HEK293 (cell line): ENCODE data around the gene POLR2E.

Source experiments
- CTCF ChIA-PET: fragments of 350-600 bp; formaldehyde crosslinking; extraction: SDS; loops from one replicate; lab custom pipeline; 2021; ENCODE audit warnings: antibody characterized with exemption; lab: Yijun Ruan, JAX
- POLR2A ChIA-PET: fragments of 300-600 bp; formaldehyde crosslinking; extraction: SDS; loops from one replicate; lab custom pipeline; 2020; ENCODE audit warnings: antibody characterized with exemption, inconsistent platforms; lab: Yijun Ruan, JAX
- H3K27ac ChIP-seq: fragments of 200-500 bp; sonication (Bioruptor generic); 2 replicates; pipeline ENCODE4 v1.5.1; 2014; ENCODE audit warnings: low read depth, low read length, control low read depth, inconsistent platforms; ENCODE audit errors: extremely low read depth
- H3K36me3 ChIP-seq, 2 experiments: fragments of 200-500 bp in 1 of 2; sonication (Bioruptor generic) in 1 of 2; 1 replicate in 1 of 2; 2 replicates in 1 of 2; pipeline ENCODE4 v1.5.1; 2014 to 2017; ENCODE audit warnings: inconsistent platforms in 2 of 2, low read length in 2 of 2; ENCODE audit not compliant: control insufficient read depth in 2 of 2, insufficient read depth in 1 of 2
- H3K4me1 ChIP-seq: fragments of 200-500 bp; sonication (Bioruptor generic); 2 replicates; pipeline ENCODE4 v1.5.1; 2014; ENCODE audit warnings: mild to moderate bottlenecking, low read length, inconsistent platforms; ENCODE audit not compliant: control insufficient read depth, insufficient read depth
- H3K4me3 ChIP-seq: 2 replicates; pipeline ENCODE4 v1.5.1; 2011; ENCODE audit warnings: low read depth, mild to moderate bottlenecking, control low read depth, low read length, moderate library complexity
- H3K9me3 ChIP-seq: fragments of 200-500 bp; sonication (Bioruptor generic); 2 replicates; pipeline ENCODE4 v1.5.1; 2014; ENCODE audit warnings: low read depth, low read length, inconsistent platforms; ENCODE audit not compliant: control insufficient read depth, insufficient read depth
- EGR2 ChIP-seq: fragments of 450-650 bp; formaldehyde crosslinking; IDR thresholded peaks from 2 replicates; pipeline ENCODE4 v1.5.1; 2016; ENCODE audit warnings: low read depth, missing biosample characterization, missing genetic modification characterization
- HIC1 ChIP-seq: fragments of 450-650 bp; formaldehyde crosslinking; IDR thresholded peaks from 2 replicates; pipeline ENCODE4 v1.5.1; 2016; ENCODE audit warnings: missing biosample characterization, missing genetic modification characterization
- IKZF3 ChIP-seq: fragments of 450-650 bp; IDR thresholded peaks from 2 replicates; pipeline ENCODE4 v1.5.0; 2018; ENCODE audit warnings: missing biosample characterization, mild to moderate bottlenecking, missing genetic modification characterization, moderate library complexity
- OSR2 ChIP-seq: fragments of 450-650 bp; formaldehyde crosslinking; IDR thresholded peaks from 2 replicates; pipeline ENCODE4 v1.5.1; 2016; ENCODE audit warnings: missing biosample characterization, missing genetic modification characterization
- PRDM6 ChIP-seq: fragments of 450-650 bp; formaldehyde crosslinking; IDR thresholded peaks from 2 replicates; pipeline ENCODE4 v1.5.1; 2017; ENCODE audit warnings: missing biosample characterization, missing genetic modification characterization
- SCRT2 ChIP-seq: fragments of 450-650 bp; formaldehyde crosslinking; IDR thresholded peaks from 2 replicates; pipeline ENCODE4 v1.5.1; 2016; ENCODE audit warnings: missing biosample characterization, missing genetic modification characterization
- WT1 ChIP-seq: fragments of 450-650 bp; formaldehyde crosslinking; IDR thresholded peaks from 2 replicates; pipeline ENCODE4 v1.5.1; 2016; ENCODE audit warnings: missing biosample characterization, missing genetic modification characterization
- ZBTB20 ChIP-seq: fragments of 450-650 bp; formaldehyde crosslinking; IDR thresholded peaks from 2 replicates; pipeline ENCODE4 v1.5.1; 2016; ENCODE audit warnings: missing biosample characterization, missing genetic modification characterization
- ZBTB7A ChIP-seq: fragments of 450-650 bp; formaldehyde crosslinking; IDR thresholded peaks from 2 replicates; pipeline ENCODE4 v1.5.1; 2016; ENCODE audit warnings: low read depth, missing biosample characterization, missing genetic modification characterization
- ZBTB8A ChIP-seq: fragments of 450-650 bp; formaldehyde crosslinking; IDR thresholded peaks from 2 replicates; pipeline ENCODE4 v1.5.1; 2016; ENCODE audit warnings: missing biosample characterization, missing genetic modification characterization
- ZNF10 ChIP-seq: fragments of 450-650 bp; formaldehyde crosslinking; IDR thresholded peaks from 2 replicates; pipeline ENCODE4 v1.5.1; 2017; ENCODE audit warnings: missing biosample characterization, missing genetic modification characterization
- ZNF114 ChIP-seq: fragments of 450-650 bp; formaldehyde crosslinking; IDR thresholded peaks from 2 replicates; pipeline ENCODE4 v1.5.0; 2017; ENCODE audit warnings: missing biosample characterization, missing genetic modification characterization
- ZNF133 ChIP-seq: fragments of 450-650 bp; formaldehyde crosslinking; IDR thresholded peaks from 2 replicates; pipeline ENCODE4 v1.5.1; 2016; ENCODE audit warnings: missing biosample characterization, missing genetic modification characterization
- ZNF16 ChIP-seq: fragments of 450-650 bp; formaldehyde crosslinking; IDR thresholded peaks from 2 replicates; pipeline ENCODE4 v1.5.1; 2016; ENCODE audit warnings: low read depth, missing biosample characterization, missing genetic modification characterization
- ZNF184 ChIP-seq: fragments of 450-650 bp; IDR thresholded peaks from 2 replicates; pipeline ENCODE4 v1.5.1; 2018; ENCODE audit warnings: missing biosample characterization, mild to moderate bottlenecking, missing genetic modification characterization
- ZNF248 ChIP-seq: fragments of 450-650 bp; formaldehyde crosslinking; IDR thresholded peaks from 2 replicates; pipeline ENCODE4 v1.5.1; 2017; ENCODE audit warnings: missing biosample characterization, missing genetic modification characterization
- ZNF280C ChIP-seq: fragments of 450-650 bp; formaldehyde crosslinking; IDR thresholded peaks from 2 replicates; pipeline ENCODE4 v1.5.1; 2016; ENCODE audit warnings: missing biosample characterization, missing genetic modification characterization
- ZNF341 ChIP-seq: fragments of 450-650 bp; formaldehyde crosslinking; IDR thresholded peaks from 2 replicates; pipeline ENCODE4; 2016; ENCODE audit warnings: low read depth, missing biosample characterization, missing genetic modification characterization
- ZNF423 ChIP-seq: fragments of 450-650 bp; formaldehyde crosslinking; IDR thresholded peaks from 2 replicates; pipeline ENCODE4 v1.5.1; 2016; ENCODE audit warnings: missing biosample characterization, missing genetic modification characterization
- ZNF513 ChIP-seq: fragments of 450-650 bp; IDR thresholded peaks from 2 replicates; pipeline ENCODE4 v1.5.1; 2018; ENCODE audit warnings: missing biosample characterization, missing genetic modification characterization
- ZNF600 ChIP-seq: fragments of 450-650 bp; formaldehyde crosslinking; IDR thresholded peaks from 2 replicates; pipeline ENCODE4 v1.5.1; 2016; ENCODE audit warnings: missing biosample characterization, missing genetic modification characterization
- ZNF701 ChIP-seq: fragments of 450-650 bp; formaldehyde crosslinking; IDR thresholded peaks from 2 replicates; pipeline ENCODE4 v1.5.1; 2016; ENCODE audit warnings: missing biosample characterization, missing genetic modification characterization
- ZNF785 ChIP-seq: fragments of 450-650 bp; formaldehyde crosslinking; IDR thresholded peaks from 2 replicates; pipeline ENCODE4 v1.5.1; 2016; ENCODE audit warnings: missing biosample characterization, missing genetic modification characterization
- ZSCAN5A ChIP-seq: fragments of 450-650 bp; formaldehyde crosslinking; IDR thresholded peaks from 2 replicates; pipeline ENCODE4 v1.5.1; 2016; ENCODE audit warnings: missing biosample characterization, missing genetic modification characterization

Gene POLR2E

GRCh38 chr19:1069009-1069779 is 26.0 kb downstream of the POLR2E start:
- ChIA-PET POLR2A (no interaction called here), CTCF (no interaction called here)
- Histone ChIP-seq H3K9me3 (no peaks in the 10 kb centered on the region), H3K4me1 (peaks cover 2% of the 10 kb centered on the region; the same call in 1 of the 2 replicates), H3K4me3 (no peak overlapping the region), H3K36me3 (no peaks in the 10 kb centered on the region), H3K27ac (no peak overlapping the region)
- TF ChIP-seq WT1 (peak; percentile 1; the same call in 1 of the 2 replicates), HIC1 (tag by site-specific recombination) (0 out of 2 replicates have a peak, but pooled peaks have one; percentile 40), PRDM6 (tag by site-specific recombination) (no peak), ZNF10 (tag by site-specific recombination) (peak; percentile 61; the same call in 1 of the 2 replicates), ZBTB8A (tag by site-specific recombination) (no peak), ZNF701 (tag by site-specific recombination) (no peak), ZNF114 (tag by site-specific recombination) (no peak), ZBTB7A (tag by site-specific recombination) (0 out of 2 replicates have a peak, but pooled peaks have one; percentile 53), ZNF133 (no peak), ZNF248 (tag by site-specific recombination) (no peak), ZNF16 (tag by site-specific recombination) (peak; percentile 97), ZNF184 (tag by site-specific recombination) (no peak)

GRCh38 chr19:1068009-1069001 is 26.9 kb downstream of the POLR2E start:
- no peaks in the 10 kb centered on the region for H3K9me3 ChIP-seq
- peaks cover 2% of the 10 kb centered on the region; the same call in 1 of the 2 replicates for H3K4me1 ChIP-seq
- H3K36me3 ChIP-seq: no peaks in the 10 kb centered on the region
- no peak overlapping the region for H3K27ac ChIP-seq
- POLR2A ChIA-PET: interaction anchor here (1.4 kb wide), 1 partner anchor 22 kb away, joined by 6 read pairs; no protein-coding TSS in a partner anchor
- CTCF ChIA-PET: no interaction called here
- no peak overlapping the region for H3K4me3 ChIP-seq
- TF ChIP-seq ZNF280C: no peak
- peak; percentile 72; the same call in 1 of the 2 replicates for TF ChIP-seq EGR2 (tag by site-specific recombination)
- no peak for TF ChIP-seq ZSCAN5A
- TF ChIP-seq ZNF600 (tag by site-specific recombination): peak; percentile 79
- no peak for TF ChIP-seq ZNF423 (tag by site-specific recombination)
- peak; percentile 82 for TF ChIP-seq SCRT2 (tag by site-specific recombination)
- TF ChIP-seq OSR2 (tag by site-specific recombination): no peak
- TF ChIP-seq IKZF3: 0 out of 2 replicates have a peak, but pooled peaks have one; percentile 50
- no peak for TF ChIP-seq ZNF513 (tag by site-specific recombination)
- no peak for TF ChIP-seq ZNF341
- no peak for TF ChIP-seq ZBTB20 (tag by site-specific recombination)
- no peak for TF ChIP-seq ZNF785 (tag by site-specific recombination)
